H1 (cell line): ENCODE results near the gene ETV2. TPM values are rescaled to one million over a fixed set of nuclear protein-coding genes. Genes with fewer than 3 reads are reported as not detected.

ENCODE experiments used
- CHD2 ChIP-seq: IDR thresholded peaks from 2 replicates; pipeline ENCODE4 v1.6.1; 2012; ENCODE audit warnings: low read length, improper control_type of control experiment
- EZH2 ChIP-seq: fragments of 200-600 bp; sonication (generic); IDR thresholded peaks from 2 replicates; pipeline ENCODE4 v1.7.1; 2012; ENCODE audit warnings: low read depth, mild to moderate bottlenecking, moderate library complexity, low read length, inconsistent platforms; ENCODE audit not compliant: severe bottlenecking
- HDAC6 ChIP-seq: IDR thresholded peaks from one replicate; pipeline ENCODE4 v1.7.1; 2012; ENCODE audit warnings: low read depth, mild to moderate bottlenecking, inconsistent platforms, low read length, moderate library complexity
- JUND ChIP-seq: IDR thresholded peaks from 2 replicates; pipeline ENCODE4 v1.6.1; 2011; ENCODE audit warnings: mild to moderate bottlenecking, improper control_type of control experiment, low read length
- POLR2A ChIP-seq, 2 experiments: IDR thresholded peaks; 1 replicate in 1 of 2; 2 replicates in 1 of 2; pipeline ENCODE4 v1.6.1; 2011; ENCODE audit warnings: low read depth in 2 of 2, low read length in 2 of 2, mild to moderate bottlenecking in 2 of 2; ENCODE audit errors: control extremely low read depth in 1 of 2
- SUZ12 ChIP-seq: fragments of 200-600 bp; sonication (generic); IDR thresholded peaks from 2 replicates; pipeline ENCODE4 v1.6.1; 2012; ENCODE audit warnings: mild to moderate bottlenecking, inconsistent platforms, low read length, moderate library complexity, mixed read lengths
- YY1 ChIP-seq: IDR thresholded peaks from 2 replicates; pipeline ENCODE4 v1.6.1; 2011; ENCODE audit warnings: low read depth, mild to moderate bottlenecking, low read length
- polyA plus RNA-seq, 7 experiments: library from polyadenylated mRNA; depleted of rRNA in 3 of 7; stranded (reverse) in 5 of 7; unstranded in 2 of 7; fragments of >200 nt in 5 of 7; fragments of 200-250 nt in 2 of 7; gene quantifications; 1 replicate in 5 of 7; 2 replicates in 1 of 7; 4 replicates in 1 of 7; pipeline versions ENCODE4 v1.2.1 to v1.2.3, GENCODE V29; 2011 to 2013; ENCODE audit warnings: missing spikeins in 2 of 7, mixed read lengths in 2 of 7
- total RNA-seq: library from RNA; stranded (reverse); fragmentation: NEBNext Ultra II Directional; extraction: Animal tissue kit (Norgen Biotek cat#: 25700); gene quantifications from 2 replicates; pipeline ENCODE4 v1.2.1, GENCODE V29; 2021
- TF ChIP-seq, protein P1 (sequence below): fragments of 300-600 bp; sonication (generic); IDR thresholded peaks from 2 replicates; pipeline ENCODE4 v1.7.1; 2012; ENCODE audit warnings: low read length, moderate library complexity, mild to moderate bottlenecking, inconsistent platforms; ENCODE audit not compliant: insufficient replicate concordance
- TF ChIP-seq, protein P2 (sequence below): IDR thresholded peaks from 2 replicates; pipeline ENCODE4 v1.6.1; 2012; ENCODE audit warnings: inconsistent platforms
- TF ChIP-seq, protein P3 (sequence below): IDR thresholded peaks from 2 replicates; pipeline ENCODE4 v1.6.1; 2012; ENCODE audit warnings: inconsistent platforms

The ETV2 gene
- total and polyA plus RNA-seq, 2 of the 8 experiments (the other 6 are each of a cell fraction or from before 2014, with no cell fraction given), result 0.88 to 1.3 TPM

DNA sequence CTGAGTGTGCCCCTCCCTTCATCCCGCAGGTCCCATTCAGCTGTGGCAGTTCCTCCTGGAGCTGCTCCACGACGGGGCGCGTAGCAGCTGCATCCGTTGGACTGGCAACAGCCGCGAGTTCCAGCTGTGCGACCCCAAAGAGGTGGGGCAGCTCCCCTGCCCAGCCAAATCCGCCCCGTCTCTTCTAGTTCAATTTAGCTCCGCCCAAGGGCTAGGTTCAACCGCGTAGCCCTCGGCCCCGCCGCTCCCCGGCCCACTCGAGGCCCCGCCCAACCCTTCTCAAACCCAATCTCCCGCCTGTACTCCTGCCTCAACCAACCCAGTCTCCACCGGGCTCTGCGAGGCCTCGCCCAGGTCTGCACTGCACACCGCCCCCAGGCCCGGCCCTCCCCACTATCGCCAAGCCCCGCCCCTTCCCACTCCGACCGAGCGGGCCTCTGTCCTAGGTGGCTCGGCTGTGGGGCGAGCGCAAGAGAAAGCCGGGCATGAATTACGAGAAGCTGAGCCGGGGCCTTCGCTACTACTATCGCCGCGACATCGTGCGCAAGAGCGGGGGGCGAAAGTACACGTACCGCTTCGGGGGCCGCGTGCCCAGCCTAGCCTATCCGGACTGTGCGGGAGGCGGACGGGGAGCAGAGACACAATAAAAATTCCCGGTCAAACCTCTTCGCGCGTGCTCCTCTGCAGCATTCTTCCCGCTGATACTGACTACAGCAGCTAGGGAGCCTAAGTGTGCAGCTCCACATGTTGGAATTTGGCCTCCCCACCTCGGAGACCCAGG is 2.9 kb downstream of the ETV2 start (continued):
- TF ChIP-seq, protein P1, sequence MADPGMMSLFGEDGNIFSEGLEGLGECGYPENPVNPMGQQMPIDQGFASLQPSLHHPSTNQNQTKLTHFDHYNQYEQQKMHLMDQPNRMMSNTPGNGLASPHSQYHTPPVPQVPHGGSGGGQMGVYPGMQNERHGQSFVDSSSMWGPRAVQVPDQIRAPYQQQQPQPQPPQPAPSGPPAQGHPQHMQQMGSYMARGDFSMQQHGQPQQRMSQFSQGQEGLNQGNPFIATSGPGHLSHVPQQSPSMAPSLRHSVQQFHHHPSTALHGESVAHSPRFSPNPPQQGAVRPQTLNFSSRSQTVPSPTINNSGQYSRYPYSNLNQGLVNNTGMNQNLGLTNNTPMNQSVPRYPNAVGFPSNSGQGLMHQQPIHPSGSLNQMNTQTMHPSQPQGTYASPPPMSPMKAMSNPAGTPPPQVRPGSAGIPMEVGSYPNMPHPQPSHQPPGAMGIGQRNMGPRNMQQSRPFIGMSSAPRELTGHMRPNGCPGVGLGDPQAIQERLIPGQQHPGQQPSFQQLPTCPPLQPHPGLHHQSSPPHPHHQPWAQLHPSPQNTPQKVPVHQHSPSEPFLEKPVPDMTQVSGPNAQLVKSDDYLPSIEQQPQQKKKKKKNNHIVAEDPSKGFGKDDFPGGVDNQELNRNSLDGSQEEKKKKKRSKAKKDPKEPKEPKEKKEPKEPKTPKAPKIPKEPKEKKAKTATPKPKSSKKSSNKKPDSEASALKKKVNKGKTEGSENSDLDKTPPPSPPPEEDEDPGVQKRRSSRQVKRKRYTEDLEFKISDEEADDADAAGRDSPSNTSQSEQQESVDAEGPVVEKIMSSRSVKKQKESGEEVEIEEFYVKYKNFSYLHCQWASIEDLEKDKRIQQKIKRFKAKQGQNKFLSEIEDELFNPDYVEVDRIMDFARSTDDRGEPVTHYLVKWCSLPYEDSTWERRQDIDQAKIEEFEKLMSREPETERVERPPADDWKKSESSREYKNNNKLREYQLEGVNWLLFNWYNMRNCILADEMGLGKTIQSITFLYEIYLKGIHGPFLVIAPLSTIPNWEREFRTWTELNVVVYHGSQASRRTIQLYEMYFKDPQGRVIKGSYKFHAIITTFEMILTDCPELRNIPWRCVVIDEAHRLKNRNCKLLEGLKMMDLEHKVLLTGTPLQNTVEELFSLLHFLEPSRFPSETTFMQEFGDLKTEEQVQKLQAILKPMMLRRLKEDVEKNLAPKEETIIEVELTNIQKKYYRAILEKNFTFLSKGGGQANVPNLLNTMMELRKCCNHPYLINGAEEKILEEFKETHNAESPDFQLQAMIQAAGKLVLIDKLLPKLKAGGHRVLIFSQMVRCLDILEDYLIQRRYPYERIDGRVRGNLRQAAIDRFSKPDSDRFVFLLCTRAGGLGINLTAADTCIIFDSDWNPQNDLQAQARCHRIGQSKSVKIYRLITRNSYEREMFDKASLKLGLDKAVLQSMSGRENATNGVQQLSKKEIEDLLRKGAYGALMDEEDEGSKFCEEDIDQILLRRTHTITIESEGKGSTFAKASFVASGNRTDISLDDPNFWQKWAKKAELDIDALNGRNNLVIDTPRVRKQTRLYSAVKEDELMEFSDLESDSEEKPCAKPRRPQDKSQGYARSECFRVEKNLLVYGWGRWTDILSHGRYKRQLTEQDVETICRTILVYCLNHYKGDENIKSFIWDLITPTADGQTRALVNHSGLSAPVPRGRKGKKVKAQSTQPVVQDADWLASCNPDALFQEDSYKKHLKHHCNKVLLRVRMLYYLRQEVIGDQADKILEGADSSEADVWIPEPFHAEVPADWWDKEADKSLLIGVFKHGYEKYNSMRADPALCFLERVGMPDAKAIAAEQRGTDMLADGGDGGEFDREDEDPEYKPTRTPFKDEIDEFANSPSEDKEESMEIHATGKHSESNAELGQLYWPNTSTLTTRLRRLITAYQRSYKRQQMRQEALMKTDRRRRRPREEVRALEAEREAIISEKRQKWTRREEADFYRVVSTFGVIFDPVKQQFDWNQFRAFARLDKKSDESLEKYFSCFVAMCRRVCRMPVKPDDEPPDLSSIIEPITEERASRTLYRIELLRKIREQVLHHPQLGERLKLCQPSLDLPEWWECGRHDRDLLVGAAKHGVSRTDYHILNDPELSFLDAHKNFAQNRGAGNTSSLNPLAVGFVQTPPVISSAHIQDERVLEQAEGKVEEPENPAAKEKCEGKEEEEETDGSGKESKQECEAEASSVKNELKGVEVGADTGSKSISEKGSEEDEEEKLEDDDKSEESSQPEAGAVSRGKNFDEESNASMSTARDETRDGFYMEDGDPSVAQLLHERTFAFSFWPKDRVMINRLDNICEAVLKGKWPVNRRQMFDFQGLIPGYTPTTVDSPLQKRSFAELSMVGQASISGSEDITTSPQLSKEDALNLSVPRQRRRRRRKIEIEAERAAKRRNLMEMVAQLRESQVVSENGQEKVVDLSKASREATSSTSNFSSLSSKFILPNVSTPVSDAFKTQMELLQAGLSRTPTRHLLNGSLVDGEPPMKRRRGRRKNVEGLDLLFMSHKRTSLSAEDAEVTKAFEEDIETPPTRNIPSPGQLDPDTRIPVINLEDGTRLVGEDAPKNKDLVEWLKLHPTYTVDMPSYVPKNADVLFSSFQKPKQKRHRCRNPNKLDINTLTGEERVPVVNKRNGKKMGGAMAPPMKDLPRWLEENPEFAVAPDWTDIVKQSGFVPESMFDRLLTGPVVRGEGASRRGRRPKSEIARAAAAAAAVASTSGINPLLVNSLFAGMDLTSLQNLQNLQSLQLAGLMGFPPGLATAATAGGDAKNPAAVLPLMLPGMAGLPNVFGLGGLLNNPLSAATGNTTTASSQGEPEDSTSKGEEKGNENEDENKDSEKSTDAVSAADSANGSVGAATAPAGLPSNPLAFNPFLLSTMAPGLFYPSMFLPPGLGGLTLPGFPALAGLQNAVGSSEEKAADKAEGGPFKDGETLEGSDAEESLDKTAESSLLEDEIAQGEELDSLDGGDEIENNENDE, result no peak
- TF ChIP-seq, protein P2, sequence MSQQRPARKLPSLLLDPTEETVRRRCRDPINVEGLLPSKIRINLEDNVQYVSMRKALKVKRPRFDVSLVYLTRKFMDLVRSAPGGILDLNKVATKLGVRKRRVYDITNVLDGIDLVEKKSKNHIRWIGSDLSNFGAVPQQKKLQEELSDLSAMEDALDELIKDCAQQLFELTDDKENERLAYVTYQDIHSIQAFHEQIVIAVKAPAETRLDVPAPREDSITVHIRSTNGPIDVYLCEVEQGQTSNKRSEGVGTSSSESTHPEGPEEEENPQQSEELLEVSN, result peak; percentile 71
- TF ChIP-seq HDAC6 (no peak), POLR2A (IDR thresholded peaks at IDR 0.05; ENCODE audit: control extremely low read depth in 1 of 2, low read depth in 2 of 2, low read length in 2 of 2) (peak in 1 of 2 experiments; percentile 29; a peak in 1 of 3 replicates), EZH2 (no peak), JUND (no peak), YY1 (no peak), CHD2 (no peak), SUZ12 (no peak)
- TF ChIP-seq, protein P3, sequence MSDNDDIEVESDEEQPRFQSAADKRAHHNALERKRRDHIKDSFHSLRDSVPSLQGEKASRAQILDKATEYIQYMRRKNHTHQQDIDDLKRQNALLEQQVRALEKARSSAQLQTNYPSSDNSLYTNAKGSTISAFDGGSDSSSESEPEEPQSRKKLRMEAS, result peak; percentile 70; the same call in 1 of the 2 replicates
